GM12801 (cell line): ENCODE measurements around the gene SLC4A3.

ENCODE experiments used
- CTCF ChIP-seq: IDR thresholded peaks from one replicate; pipeline ENCODE4 v1.5.1; 2011; ENCODE audit warnings: control low read depth; ENCODE audit not compliant: insufficient read length; ENCODE audit errors: extremely low read depth

Gene SLC4A3

GRCh38 chr2:219609149-219609750 is 18.2 kb upstream of the SLC4A3 start:
- no peak for TF ChIP-seq CTCF

- TF ChIP-seq CTCF: no peak
These were observed 16.1 kb upstream of the SLC4A3 start for GRCh38 chr2:219611306-219611705.

DNA sequence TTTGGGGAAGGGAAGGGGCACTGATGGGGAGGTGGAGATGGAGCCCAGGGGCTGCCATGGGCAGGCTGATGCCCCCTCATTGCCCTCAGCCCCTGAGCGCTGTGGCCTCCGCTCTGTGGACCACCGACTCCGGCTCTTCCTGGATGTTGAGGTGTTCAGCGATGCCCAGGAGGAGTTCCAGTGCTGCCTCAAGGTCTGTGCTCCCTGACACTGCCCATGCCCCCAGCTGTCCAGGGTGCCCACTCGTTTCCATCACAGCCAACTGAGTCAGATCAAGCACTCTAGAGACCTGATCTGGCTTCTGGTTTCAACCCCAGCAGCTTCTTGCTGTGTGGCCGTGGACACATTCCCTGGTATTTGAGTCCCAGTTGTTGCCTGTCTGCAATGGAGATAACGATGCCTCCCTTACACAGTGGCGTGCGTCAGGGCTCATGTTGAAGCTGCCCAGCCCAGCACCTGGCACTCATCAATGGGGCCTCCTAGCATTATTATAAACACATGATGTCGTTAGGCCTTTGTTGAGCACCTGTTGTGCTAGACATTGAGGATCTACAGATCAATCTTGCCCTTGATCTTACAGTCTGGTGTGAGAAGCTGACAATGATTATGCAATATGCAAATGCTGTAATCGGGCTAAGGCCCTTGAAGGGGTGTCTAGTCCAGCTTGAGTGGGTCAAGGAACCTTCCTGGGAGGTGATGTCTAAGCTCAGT is 15.4 kb upstream of the SLC4A3 start:
- no peak for TF ChIP-seq CTCF

DNA sequence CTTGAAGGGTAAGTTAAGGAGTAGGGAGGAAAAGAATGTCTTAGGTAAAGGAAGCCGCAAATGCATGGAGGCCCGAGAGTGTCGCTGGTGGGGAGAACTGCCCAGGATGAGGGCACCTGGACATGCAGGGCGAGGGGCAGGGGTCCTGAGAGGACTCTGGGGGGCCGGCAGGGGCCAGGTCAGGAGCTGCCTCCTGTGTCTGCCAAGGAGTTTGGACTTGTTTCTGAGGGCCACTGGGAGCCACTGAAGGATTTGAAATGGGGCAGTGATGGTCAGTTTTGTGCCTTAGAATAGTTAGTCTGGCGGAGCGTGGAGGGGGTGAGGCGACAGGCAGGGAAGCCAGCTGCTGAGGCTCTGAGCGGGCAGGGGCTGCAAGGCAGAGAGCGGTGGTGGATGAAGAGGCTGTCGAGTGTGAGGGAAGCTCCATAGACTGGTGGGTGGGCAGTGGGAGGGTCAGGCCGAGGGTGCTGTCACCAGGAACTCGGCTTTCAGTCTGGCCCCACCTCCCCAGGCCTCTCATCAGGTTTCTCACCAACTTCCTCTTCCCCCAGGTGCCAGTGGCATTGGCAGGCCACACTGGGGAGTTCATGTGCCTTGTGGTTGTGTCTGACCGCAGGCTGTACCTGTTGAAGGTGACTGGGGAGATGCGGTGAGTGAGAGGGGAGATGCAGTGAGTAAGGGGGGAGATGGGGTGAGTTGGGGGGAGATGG is 14.7 kb upstream of the SLC4A3 start:
- no peak for TF ChIP-seq CTCF

DNA sequence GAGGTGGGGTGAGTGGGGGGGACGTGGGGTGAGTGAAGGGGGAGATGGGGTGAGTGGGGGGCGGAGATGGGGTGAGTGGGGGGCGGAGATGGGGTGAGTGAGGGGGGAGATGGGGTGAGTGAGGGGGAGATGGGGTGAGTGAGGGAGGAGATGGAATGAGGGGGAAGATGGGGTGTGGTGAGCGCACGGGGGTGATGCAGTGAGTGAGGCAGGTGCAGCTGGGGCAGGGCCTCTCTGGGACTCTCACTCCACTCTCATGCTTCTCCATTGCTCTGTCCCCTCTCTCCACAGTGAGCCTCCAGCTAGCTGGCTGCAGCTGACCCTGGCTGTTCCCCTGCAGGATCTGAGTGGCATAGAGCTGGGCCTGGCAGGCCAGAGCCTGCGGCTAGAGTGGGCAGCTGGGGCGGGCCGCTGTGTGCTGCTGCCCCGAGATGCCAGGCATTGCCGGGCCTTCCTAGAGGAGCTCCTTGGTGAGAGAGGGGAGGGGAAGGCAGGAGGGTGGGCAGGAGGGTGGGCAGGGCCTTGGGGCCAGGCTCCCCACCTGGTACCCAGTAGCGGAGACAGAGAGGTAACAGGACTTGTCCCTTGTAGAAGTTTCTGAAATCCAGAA is 13.9 kb upstream of the SLC4A3 start:
- TF ChIP-seq CTCF: no peak

DNA sequence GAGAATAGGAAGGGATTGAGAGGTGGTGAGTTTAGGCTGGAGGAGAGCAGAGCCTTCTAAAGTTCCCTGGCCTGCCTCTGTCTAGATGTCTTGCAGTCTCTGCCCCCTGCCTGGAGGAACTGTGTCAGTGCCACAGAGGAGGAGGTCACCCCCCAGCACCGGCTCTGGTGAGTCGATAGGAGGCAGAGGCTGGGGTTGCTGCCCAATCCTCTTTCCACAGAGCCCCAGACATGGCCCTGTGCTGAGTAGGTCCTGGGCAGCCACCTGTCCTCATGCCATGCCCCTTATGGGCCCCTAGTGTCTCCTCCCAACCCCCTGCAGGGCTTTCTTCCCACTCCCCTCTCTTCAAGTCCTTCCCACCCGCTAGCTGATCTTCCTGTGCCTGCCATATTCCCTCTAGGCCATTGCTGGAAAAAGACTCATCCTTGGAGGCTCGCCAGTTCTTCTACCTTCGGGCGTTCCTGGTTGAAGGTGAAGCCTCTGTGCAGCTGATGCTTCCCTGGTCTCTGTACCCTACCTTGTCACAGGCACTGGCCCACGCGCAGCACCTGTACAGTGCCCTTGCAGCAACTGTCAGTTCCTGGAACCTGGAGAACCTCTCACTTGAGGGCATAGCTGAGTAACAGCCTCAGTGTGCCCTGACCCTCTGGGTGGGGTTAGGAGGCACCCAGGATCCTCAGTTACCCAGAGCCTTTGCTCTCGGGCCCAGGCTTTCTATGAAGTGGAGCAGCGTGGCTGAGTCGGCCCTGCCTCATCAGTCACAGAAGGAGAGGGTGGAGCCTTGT is 13.2 kb upstream of the SLC4A3 start:
- no peak for TF ChIP-seq CTCF

- TF ChIP-seq CTCF: no peak
These were observed 12.4 kb upstream of the SLC4A3 start for GRCh38 chr2:219615036-219615435.
